HepG2 (cell line): ENCODE results near the gene TPR. TPM values are rescaled to one million over a fixed set of nuclear protein-coding genes. Genes with fewer than 3 reads are reported as not detected.

ENCODE experiments used
- BHLHE40 ChIP-seq: IDR thresholded peaks from 2 replicates; pipeline ENCODE4 v1.6.1; 2011; ENCODE audit warnings: low read length, improper control_type of control experiment
- CBX1 ChIP-seq: IDR thresholded peaks from one replicate; pipeline ENCODE4 v1.6.1; 2016; ENCODE audit warnings: antibody characterized with exemption, low read depth
- CHCHD3 ChIP-seq: sonication (generic); formaldehyde crosslinking; IDR thresholded peaks from 2 replicates; pipeline ENCODE4 v1.8.0; 2022; ENCODE audit warnings: mild to moderate bottlenecking, missing genetic modification reagents, moderate library complexity
- FOXA1 ChIP-seq, 2 experiments: fragments of 450-650 bp in 1 of 2; sonication (generic) in 1 of 2; formaldehyde crosslinking in 1 of 2; IDR thresholded peaks; 2 replicates each; pipeline versions ENCODE4 v1.4.0 to v1.6.1; 2016 to 2020; ENCODE audit warnings: missing genetic modification reagents in 1 of 2
- GATAD1 ChIP-seq: IDR thresholded peaks from 2 replicates; pipeline ENCODE4 v1.6.1; 2016; ENCODE audit warnings: missing genetic modification reagents, missing compliant biosample characterization
- GZF1 ChIP-seq: sonication (generic); formaldehyde crosslinking; IDR thresholded peaks from 2 replicates; pipeline ENCODE4 v1.5.1; 2020; ENCODE audit warnings: mild to moderate bottlenecking, missing genetic modification reagents
- NFRKB ChIP-seq: fragments of 450-650 bp; IDR thresholded peaks from 2 replicates; pipeline ENCODE4 v1.6.1; 2017
- NR1H2 ChIP-seq: sonication (generic); formaldehyde crosslinking; IDR thresholded peaks from 2 replicates; pipeline ENCODE4 v1.8.1; 2022; ENCODE audit warnings: low read depth, missing genetic modification reagents, borderline replicate concordance
- NR2F6 ChIP-seq, 2 experiments: IDR thresholded peaks; 2 replicates each; pipeline ENCODE4 v1.6.1; 2016; ENCODE audit warnings: antibody characterized with exemption in 1 of 2, mild to moderate bottlenecking in 1 of 2
- POLR2AphosphoS2 ChIP-seq: IDR thresholded peaks from 2 replicates; pipeline ENCODE4 v1.6.1; 2011; ENCODE audit warnings: low read depth, low read length, improper control_type of control experiment
- SETDB1 ChIP-seq: sonication (generic); formaldehyde crosslinking; IDR thresholded peaks from 2 replicates; pipeline ENCODE4 v1.5.1; 2020; ENCODE audit warnings: missing genetic modification reagents, mild to moderate bottlenecking, borderline replicate concordance
- SP5 ChIP-seq: IDR thresholded peaks from 2 replicates; pipeline ENCODE4 v1.6.1; 2016; ENCODE audit warnings: low read depth, borderline replicate concordance
- SRY ChIP-seq: sonication (generic); formaldehyde crosslinking; IDR thresholded peaks from 2 replicates; pipeline ENCODE4 v1.8.0; 2022; ENCODE audit warnings: mild to moderate bottlenecking, missing genetic modification reagents
- TOE1 ChIP-seq: sonication (generic); formaldehyde crosslinking; IDR thresholded peaks from 2 replicates; pipeline ENCODE4 v1.4.0; 2020; ENCODE audit warnings: mild to moderate bottlenecking, missing genetic modification reagents
- ZFP62 ChIP-seq: sonication (generic); formaldehyde crosslinking; IDR thresholded peaks from 2 replicates; pipeline ENCODE4 v1.4.0; 2020; ENCODE audit warnings: missing genetic modification reagents
- ZKSCAN1 ChIP-seq: fragments of 150-350 bp; IDR thresholded peaks from 2 replicates; pipeline ENCODE4 v1.6.1; 2014; ENCODE audit warnings: low read length
- ZNF24 ChIP-seq: fragments of 450-650 bp; IDR thresholded peaks from 2 replicates; pipeline ENCODE4 v1.6.1; 2017; ENCODE audit warnings: antibody characterized with exemption, mild to moderate bottlenecking
- ZNF251 ChIP-seq: sonication (generic); formaldehyde crosslinking; IDR thresholded peaks from 2 replicates; pipeline ENCODE4 v1.9.0; 2021; ENCODE audit warnings: mild to moderate bottlenecking, missing genetic modification reagents
- ZNF253 ChIP-seq: sonication (generic); formaldehyde crosslinking; IDR thresholded peaks from 2 replicates; pipeline ENCODE4 v1.8.0; 2022; ENCODE audit warnings: mild to moderate bottlenecking, missing genetic modification reagents, borderline replicate concordance
- ZNF563 ChIP-seq: sonication (generic); formaldehyde crosslinking; IDR thresholded peaks from 2 replicates; pipeline ENCODE4 v1.8.0; 2022; ENCODE audit warnings: mild to moderate bottlenecking, moderate library complexity, missing genetic modification reagents
- ZNF615 ChIP-seq: sonication (generic); formaldehyde crosslinking; IDR thresholded peaks from 2 replicates; pipeline ENCODE4 v1.5.0; 2020; ENCODE audit warnings: mild to moderate bottlenecking, missing genetic modification reagents, borderline replicate concordance
- ZNF761 ChIP-seq: sonication (generic); formaldehyde crosslinking; conservative IDR thresholded peaks from 2 replicates; pipeline ENCODE4 v1.4.0; 2020; ENCODE audit warnings: mild to moderate bottlenecking, missing genetic modification reagents
- ZNF839 ChIP-seq: sonication (generic); formaldehyde crosslinking; IDR thresholded peaks from 2 replicates; pipeline ENCODE4 v1.4.0; 2020; ENCODE audit warnings: missing genetic modification reagents, mild to moderate bottlenecking, borderline replicate concordance
- ZSCAN22 ChIP-seq: sonication (generic); formaldehyde crosslinking; IDR thresholded peaks from 2 replicates; pipeline ENCODE4 v1.4.0; 2020; ENCODE audit warnings: mild to moderate bottlenecking, missing genetic modification reagents
- polyA plus RNA-seq, 8 experiments: library from polyadenylated mRNA; depleted of rRNA in 3 of 8; stranded (reverse) in 7 of 8; unstranded in 1 of 8; fragments of >200 nt; fragmentation: Illumina TruSeq in 4 of 8; extraction: Trizol in 4 of 8; gene quantifications; 2 replicates each; pipeline versions ENCODE4 v1.2.1 to v1.2.3, GENCODE V29; 2011 to 2016; ENCODE audit warnings: low read depth in 4 of 8, missing spikeins in 1 of 8, mixed read lengths in 1 of 8; ENCODE audit not compliant: insufficient read depth in 1 of 8
- total RNA-seq, 5 experiments: library from RNA; depleted of rRNA; stranded (reverse); fragments of >200 nt; fragmentation: Illumina TruSeq; extraction: Trizol; gene quantifications; 2 replicates each; pipeline ENCODE4 v1.2.3, GENCODE V29; 2016; ENCODE audit warnings: low read depth in 1 of 5
- TF ChIP-seq, protein P1 (sequence below): sonication (generic); formaldehyde crosslinking; IDR thresholded peaks from 2 replicates; pipeline ENCODE4 v1.4.0; 2020; ENCODE audit warnings: low read depth, missing genetic modification reagents
- TF ChIP-seq, protein P2 (sequence below): sonication (generic); formaldehyde crosslinking; IDR thresholded peaks from 2 replicates; pipeline ENCODE4 v1.4.0; 2020; ENCODE audit warnings: missing genetic modification reagents

TPR gene
- total and polyA plus RNA-seq, 2 of the 13 experiments (the other 11 are each of a cell fraction or from before 2014, with no cell fraction given): 78.9 to 81.7 TPM

DNA sequence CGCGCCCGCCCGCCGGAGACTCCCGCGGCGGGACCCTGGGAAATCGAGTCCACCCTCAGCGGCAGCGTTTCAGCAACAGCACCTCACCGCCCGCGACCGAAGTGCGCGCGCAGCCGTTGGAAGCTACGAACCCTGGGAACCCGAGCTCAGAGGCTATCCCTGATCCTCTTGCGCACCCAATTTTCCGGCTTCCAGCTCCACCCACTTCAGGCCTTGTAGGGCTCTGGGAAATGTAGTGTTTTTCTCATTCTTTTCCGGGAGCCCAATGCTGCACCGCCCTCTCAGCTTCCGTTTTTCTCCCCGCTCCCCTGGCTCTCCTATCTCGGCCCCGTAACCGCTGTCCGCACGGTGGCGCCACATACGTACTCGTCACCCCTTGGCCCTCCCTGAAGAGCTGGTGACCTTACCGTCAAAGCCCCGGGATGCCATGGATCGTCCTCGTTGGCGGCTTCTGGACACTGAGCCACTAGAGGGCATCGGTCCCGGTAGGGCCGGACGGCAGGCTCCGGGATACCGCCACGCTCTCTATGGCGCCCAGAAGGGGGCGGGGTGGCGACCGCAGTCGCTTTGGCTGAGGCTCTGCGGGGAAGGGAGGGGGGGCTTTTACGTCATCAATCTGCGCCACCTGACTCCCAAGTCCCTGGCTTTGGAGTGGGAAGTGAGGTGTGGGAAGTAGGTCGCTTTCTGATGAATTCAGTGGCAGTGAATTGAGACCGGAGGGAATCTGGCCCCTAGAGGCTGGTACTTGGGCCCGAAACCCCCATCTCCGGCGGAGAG is at the start of gene TPR, which contains the start of gene ODR4 (continued):
- TF ChIP-seq ZNF253 (CRISPR knock-in tag) (no peak; the same call in 1 of the 2 replicates), ZNF24 (no peak), ZSCAN22 (CRISPR knock-in tag) (no peak), POLR2AphosphoS2 (no peak), CHCHD3 (CRISPR knock-in tag) (no peak), SRY (CRISPR knock-in tag) (no peak), ZKSCAN1 (0 out of 2 replicates have a peak, but pooled peaks have one; percentile 33), NR1H2 (CRISPR knock-in tag) (no peak), TOE1 (CRISPR knock-in tag) (no peak), ZNF563 (CRISPR knock-in tag) (0 out of 2 replicates have a peak, but pooled peaks have one; percentile 57), BHLHE40 (no peak), GZF1 (peak; percentile 39; the same call in 1 of the 2 replicates), NFRKB (no peak), ZFP62 (CRISPR knock-in tag) (no peak), SETDB1 (CRISPR knock-in tag) (no peak), ZNF615 (CRISPR knock-in tag) (no peak; the same call in 1 of the 2 replicates), FOXA1 (IDR thresholded peaks at IDR 0.05) (no peak), FOXA1 (CRISPR knock-in tag; IDR thresholded peaks at IDR 0.05) (no peak), ZNF839 (CRISPR knock-in tag) (no peak), GATAD1 (peak; percentile 93), SP5 (CRISPR knock-in tag) (no peak; the same call in 1 of the 2 replicates), ZNF761 (CRISPR knock-in tag) (no peak; the same call in 1 of the 2 replicates), CBX1 (no peak), ZNF251 (CRISPR knock-in tag) (no peak), NR2F6 (IDR thresholded peaks at IDR 0.05) (no peak), NR2F6 (CRISPR knock-in tag; IDR thresholded peaks at IDR 0.05) (peak; percentile 39; the same call in 1 of the 2 replicates)
- TF ChIP-seq, protein P1, sequence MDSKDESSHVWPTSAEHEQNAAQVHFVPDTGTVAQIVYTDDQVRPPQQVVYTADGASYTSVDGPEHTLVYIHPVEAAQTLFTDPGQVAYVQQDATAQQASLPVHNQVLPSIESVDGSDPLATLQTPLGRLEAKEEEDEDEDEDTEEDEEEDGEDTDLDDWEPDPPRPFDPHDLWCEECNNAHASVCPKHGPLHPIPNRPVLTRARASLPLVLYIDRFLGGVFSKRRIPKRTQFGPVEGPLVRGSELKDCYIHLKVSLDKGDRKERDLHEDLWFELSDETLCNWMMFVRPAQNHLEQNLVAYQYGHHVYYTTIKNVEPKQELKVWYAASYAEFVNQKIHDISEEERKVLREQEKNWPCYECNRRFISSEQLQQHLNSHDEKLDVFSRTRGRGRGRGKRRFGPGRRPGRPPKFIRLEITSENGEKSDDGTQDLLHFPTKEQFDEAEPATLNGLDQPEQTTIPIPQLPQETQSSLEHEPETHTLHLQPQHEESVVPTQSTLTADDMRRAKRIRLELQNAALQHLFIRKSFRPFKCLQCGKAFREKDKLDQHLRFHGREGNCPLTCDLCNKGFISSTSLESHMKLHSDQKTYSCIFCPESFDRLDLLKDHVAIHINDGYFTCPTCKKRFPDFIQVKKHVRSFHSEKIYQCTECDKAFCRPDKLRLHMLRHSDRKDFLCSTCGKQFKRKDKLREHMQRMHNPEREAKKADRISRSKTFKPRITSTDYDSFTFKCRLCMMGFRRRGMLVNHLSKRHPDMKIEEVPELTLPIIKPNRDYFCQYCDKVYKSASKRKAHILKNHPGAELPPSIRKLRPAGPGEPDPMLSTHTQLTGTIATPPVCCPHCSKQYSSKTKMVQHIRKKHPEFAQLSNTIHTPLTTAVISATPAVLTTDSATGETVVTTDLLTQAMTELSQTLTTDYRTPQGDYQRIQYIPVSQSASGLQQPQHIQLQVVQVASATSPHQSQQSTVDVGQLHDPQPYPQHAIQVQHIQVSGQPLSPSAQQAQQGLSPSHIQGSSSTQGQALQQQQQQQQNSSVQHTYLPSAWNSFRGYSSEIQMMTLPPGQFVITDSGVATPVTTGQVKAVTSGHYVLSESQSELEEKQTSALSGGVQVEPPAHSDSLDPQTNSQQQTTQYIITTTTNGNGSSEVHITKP (CRISPR knock-in tag): no peak
- TF ChIP-seq, protein P2, sequence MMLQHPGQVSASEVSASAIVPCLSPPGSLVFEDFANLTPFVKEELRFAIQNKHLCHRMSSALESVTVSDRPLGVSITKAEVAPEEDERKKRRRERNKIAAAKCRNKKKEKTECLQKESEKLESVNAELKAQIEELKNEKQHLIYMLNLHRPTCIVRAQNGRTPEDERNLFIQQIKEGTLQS (CRISPR knock-in tag): no peak
